HepG2 (cell line): ENCODE measurements around the gene ASCL3. TPM values are rescaled to one million over a fixed set of nuclear protein-coding genes. Genes with fewer than 3 reads are reported as not detected.

ENCODE experiments used
- ATAC-seq: fragments of 200-7000 bp; cut with Tn5 transposase; 3 replicates; pipeline ENCODE4 v1.9.1; 2020; ENCODE audit warnings: mild to moderate bottlenecking, moderate library complexity
- BruUV-seq: library from RNA; stranded (reverse); fragments of 400-500 nt; replicated peaks from 2 replicates; lab custom pipeline; 2021; lab: Mats Ljungman, UMichigan
- CTCF ChIA-PET: fragments of 300-600 bp; formaldehyde crosslinking; extraction: SDS; loops from one replicate; lab custom pipeline; 2021; ENCODE audit warnings: low total read pairs, inconsistent platforms, low intra/inter-chr PET ratio; lab: Yijun Ruan, JAX
- POLR2A ChIA-PET: fragments of 350-600 bp; sonication (Branson Sonifier 250); formaldehyde crosslinking; loops from one replicate; lab custom pipeline; 2020; ENCODE audit warnings: antibody characterized with exemption, inconsistent platforms; lab: Yijun Ruan, JAX
- DNase-seq: peaks from one replicate; pipeline ENCODE4 v3.0.0-alpha.2; 2015; ENCODE audit warnings: low spot score
- FAIRE-seq: peaks from 3 replicates; lab custom pipeline; 2011; peaks lifted over from hg19 to GRCh38; lab: Jason Lieb, UNC
- H2AFZ ChIP-seq: one replicate; pipeline ENCODE4 v1.6.1; 2011; ENCODE audit warnings: low read length, inconsistent platforms
- H3K27ac ChIP-seq: fragments of 300-600 bp; 3 replicates; pipeline ENCODE4 v1.8.0; 2011; ENCODE audit warnings: mixed run types, mild to moderate bottlenecking, mixed read lengths, low read length, inconsistent platforms; ENCODE audit not compliant: insufficient read depth; ENCODE audit errors: extremely low read length
- H3K27me3 ChIP-seq, 2 experiments: fragments of 200-600 bp in 1 of 2; 2 replicates in 1 of 2; 3 replicates in 1 of 2; pipeline versions ENCODE4 v1.6.0 to v1.8.0; 2011; ENCODE audit warnings: low read length in 2 of 2, mild to moderate bottlenecking in 2 of 2, moderate library complexity in 2 of 2, inconsistent platforms in 1 of 2; ENCODE audit not compliant: insufficient read depth in 2 of 2, control insufficient read depth in 1 of 2
- H3K36me3 ChIP-seq, 2 experiments: fragments of 200-600 bp in 1 of 2; replicated peaks in 1 of 2; 2 replicates in 1 of 2; 3 replicates in 1 of 2; pipeline versions ENCODE4 v1.5.1 to v1.8.0; 2011; ENCODE audit warnings: low read length in 2 of 2, inconsistent platforms in 1 of 2; ENCODE audit not compliant: insufficient read depth in 2 of 2, control insufficient read depth in 1 of 2
- H3K4me1 ChIP-seq: 2 replicates; pipeline ENCODE4 v1.5.1; 2012; ENCODE audit warnings: low read length, inconsistent platforms; ENCODE audit not compliant: insufficient read depth
- H3K4me2 ChIP-seq: 2 replicates; pipeline ENCODE4 v1.6.0; 2011; ENCODE audit warnings: low read depth, low read length, inconsistent platforms
- H3K4me3 ChIP-seq, 3 experiments: fragments of 200-600 bp in 1 of 3; sonication (generic), shearing (Covaris generic) in 1 of 3; replicated peaks in 1 of 3; 2 replicates each; pipeline ENCODE4 v1.5.1; 2011 to 2016; ENCODE audit warnings: low read length in 3 of 3, inconsistent platforms in 2 of 3, low read depth in 2 of 3, mild to moderate bottlenecking in 2 of 3, control low read depth in 1 of 3, mixed read lengths in 1 of 3; ENCODE audit not compliant: insufficient read depth in 1 of 3
- H3K79me2 ChIP-seq: one replicate; pipeline ENCODE4 v1.6.1; 2011; ENCODE audit warnings: low read length, inconsistent platforms; ENCODE audit not compliant: insufficient read depth
- H3K9ac ChIP-seq: 2 replicates; pipeline ENCODE4 v1.6.0; 2011; ENCODE audit warnings: mild to moderate bottlenecking, low read depth, low read length, inconsistent platforms; ENCODE audit not compliant: insufficient read depth
- H3K9me3 ChIP-seq: 2 replicates; pipeline ENCODE4 v1.5.1; 2012; ENCODE audit warnings: mild to moderate bottlenecking, low read length
- H4K20me1 ChIP-seq: 2 replicates; pipeline ENCODE4 v1.6.0; 2011; ENCODE audit warnings: inconsistent platforms, mild to moderate bottlenecking, low read length, moderate library complexity; ENCODE audit not compliant: insufficient read depth
- PCBP2 ChIP-seq: fragments of 200-400 bp; formaldehyde crosslinking; optimal IDR thresholded peaks from 2 replicates; pipeline ENCODE3; 2018; ENCODE audit warnings: low read length, low read depth; ENCODE audit not compliant: poor library complexity, severe bottlenecking
- RARG ChIP-seq: sonication (generic); formaldehyde crosslinking; IDR thresholded peaks from 2 replicates; pipeline ENCODE4 v1.4.0; 2020; ENCODE audit warnings: low read depth, mild to moderate bottlenecking, missing genetic modification reagents
- WGBS: methylation state at CpG from one replicate; pipeline ENCODE4 v1.1.6; 2017; ENCODE audit warnings: low lambda C conversion rate; 5-methylcytosine and 5-hydroxymethylcytosine counted together
- in situ Hi-C: cut with HindIII; loops from 2 replicates; pipeline ENCODE4 v1.10.0; 2017; ENCODE audit warnings: low pct_unique_long_range_greater_than_20kb; ENCODE audit not compliant: extremely low pct_ligation_motif_present
- intact Hi-C: fragments of 100-400 bp; cut with micrococcal nuclease; formaldehyde crosslinking; loops from one replicate; pipeline ENCODE4 v1.10.0; 2022; ENCODE audit not compliant: unreplicated experiment
- polyA plus RNA-seq, 8 experiments: library from polyadenylated mRNA; depleted of rRNA in 3 of 8; stranded (reverse) in 7 of 8; unstranded in 1 of 8; fragments of >200 nt; fragmentation: Illumina TruSeq in 4 of 8; extraction: Trizol in 4 of 8; gene quantifications; 2 replicates each; pipeline versions ENCODE4 v1.2.1 to v1.2.3, GENCODE V29; 2011 to 2016; ENCODE audit warnings: low read depth in 4 of 8, missing spikeins in 1 of 8, mixed read lengths in 1 of 8; ENCODE audit not compliant: insufficient read depth in 1 of 8
- total RNA-seq, 5 experiments: library from RNA; depleted of rRNA; stranded (reverse); fragments of >200 nt; fragmentation: Illumina TruSeq; extraction: Trizol; gene quantifications; 2 replicates each; pipeline ENCODE4 v1.2.3, GENCODE V29; 2016; ENCODE audit warnings: low read depth in 1 of 5
- TF ChIP-seq, protein P1 (sequence below), 2 experiments: IDR thresholded peaks; 2 replicates each; pipeline ENCODE4 v1.6.1; 2011 to 2012; ENCODE audit warnings: low read length in 2 of 2, borderline replicate concordance in 1 of 2, low read depth in 1 of 2, mild to moderate bottlenecking in 1 of 2, moderate library complexity in 1 of 2

ASCL3 gene
- total and polyA plus RNA-seq, 2 of the 13 experiments (the other 11 are each of a cell fraction or from before 2014, with no cell fraction given) = not detected

DNA sequence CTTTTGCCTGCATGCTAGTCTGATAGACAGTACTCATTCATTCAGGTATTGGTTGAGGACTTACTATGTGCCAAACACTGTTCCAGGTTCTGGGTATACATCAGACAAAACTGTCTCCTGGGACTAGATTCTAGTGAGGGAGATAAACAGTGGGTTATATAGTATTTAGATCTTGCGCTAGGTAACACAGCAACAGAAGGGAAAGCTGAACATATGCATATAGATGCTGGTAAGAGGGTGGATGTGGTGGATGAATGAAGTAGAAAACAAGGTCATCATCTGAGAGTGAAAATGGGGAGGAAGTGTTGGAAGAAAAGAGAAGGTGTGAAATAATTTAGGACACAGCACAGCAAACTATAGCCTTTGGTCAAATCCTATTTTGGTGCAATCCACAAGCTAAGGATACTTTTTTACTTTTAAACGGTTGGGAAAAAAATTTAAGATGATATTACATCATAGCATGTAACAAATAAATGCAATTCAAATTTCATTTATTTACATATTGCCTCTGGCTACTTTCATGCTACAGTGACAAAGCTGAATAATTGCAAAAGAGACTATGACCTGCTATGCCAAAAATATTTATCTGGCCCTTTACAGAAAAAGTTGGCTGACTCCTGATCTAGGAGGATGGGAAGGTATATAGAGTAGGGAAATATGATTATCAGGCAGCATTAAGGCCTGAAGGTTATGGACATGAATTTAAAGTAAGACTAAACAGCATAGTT is 28.5 kb upstream of the ASCL3 start (continued):
- TF ChIP-seq, protein P1, sequence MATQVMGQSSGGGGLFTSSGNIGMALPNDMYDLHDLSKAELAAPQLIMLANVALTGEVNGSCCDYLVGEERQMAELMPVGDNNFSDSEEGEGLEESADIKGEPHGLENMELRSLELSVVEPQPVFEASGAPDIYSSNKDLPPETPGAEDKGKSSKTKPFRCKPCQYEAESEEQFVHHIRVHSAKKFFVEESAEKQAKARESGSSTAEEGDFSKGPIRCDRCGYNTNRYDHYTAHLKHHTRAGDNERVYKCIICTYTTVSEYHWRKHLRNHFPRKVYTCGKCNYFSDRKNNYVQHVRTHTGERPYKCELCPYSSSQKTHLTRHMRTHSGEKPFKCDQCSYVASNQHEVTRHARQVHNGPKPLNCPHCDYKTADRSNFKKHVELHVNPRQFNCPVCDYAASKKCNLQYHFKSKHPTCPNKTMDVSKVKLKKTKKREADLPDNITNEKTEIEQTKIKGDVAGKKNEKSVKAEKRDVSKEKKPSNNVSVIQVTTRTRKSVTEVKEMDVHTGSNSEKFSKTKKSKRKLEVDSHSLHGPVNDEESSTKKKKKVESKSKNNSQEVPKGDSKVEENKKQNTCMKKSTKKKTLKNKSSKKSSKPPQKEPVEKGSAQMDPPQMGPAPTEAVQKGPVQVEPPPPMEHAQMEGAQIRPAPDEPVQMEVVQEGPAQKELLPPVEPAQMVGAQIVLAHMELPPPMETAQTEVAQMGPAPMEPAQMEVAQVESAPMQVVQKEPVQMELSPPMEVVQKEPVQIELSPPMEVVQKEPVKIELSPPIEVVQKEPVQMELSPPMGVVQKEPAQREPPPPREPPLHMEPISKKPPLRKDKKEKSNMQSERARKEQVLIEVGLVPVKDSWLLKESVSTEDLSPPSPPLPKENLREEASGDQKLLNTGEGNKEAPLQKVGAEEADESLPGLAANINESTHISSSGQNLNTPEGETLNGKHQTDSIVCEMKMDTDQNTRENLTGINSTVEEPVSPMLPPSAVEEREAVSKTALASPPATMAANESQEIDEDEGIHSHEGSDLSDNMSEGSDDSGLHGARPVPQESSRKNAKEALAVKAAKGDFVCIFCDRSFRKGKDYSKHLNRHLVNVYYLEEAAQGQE (IDR thresholded peaks at IDR 0.05; ENCODE audit: borderline replicate concordance in 1 of 2, low read depth in 1 of 2, low read length in 2 of 2) = no peak
- TF ChIP-seq RARG (no peak), PCBP2 (no peak)

DNA sequence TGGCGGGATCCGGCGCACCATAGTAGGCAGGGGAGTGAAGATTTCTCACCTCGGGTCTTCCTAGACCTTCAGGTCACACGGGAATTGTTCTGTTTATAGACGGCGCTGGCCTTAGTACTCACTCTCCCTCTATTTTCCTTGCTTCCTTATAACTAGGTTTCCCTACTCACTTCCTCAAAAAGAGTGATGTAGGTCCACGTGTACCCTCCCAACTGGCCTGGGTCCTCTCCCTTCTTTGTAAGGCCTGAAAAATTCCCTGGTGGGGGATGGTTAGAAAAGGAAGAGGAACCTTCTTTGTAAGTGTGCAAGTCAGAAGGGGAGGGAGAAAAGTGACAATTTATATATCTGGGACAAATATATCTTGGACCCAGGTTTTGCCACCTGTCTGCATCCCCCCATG is 24.4 kb upstream of the ASCL3 start:
- intact Hi-C loops (no loop called here), in situ Hi-C loops (loop anchor here (25.0 kb wide), 1 partner anchor 280 kb away; the partner anchor contains the start of genes RPL27A and TRIM66)
- no peaks in the 10 kb centered on the region for H3K9me3 ChIP-seq
- H3K36me3 ChIP-seq = no peaks in the 10 kb centered on the region
- POLR2A ChIA-PET = no interaction called here
- no peaks in the 10 kb centered on the region for H3K27me3 ChIP-seq
- no peak overlapping the region for H2AFZ ChIP-seq
- no peak overlapping the region for H3K4me2 ChIP-seq
- H4K20me1 ChIP-seq = no peaks in the 10 kb centered on the region
- no TSS peak for BruUV-seq
- H3K4me1 ChIP-seq = peaks cover 19% of the 10 kb centered on the region
- DNase-seq (no peak), ATAC-seq (no peak), FAIRE-seq (no peak)
- TF ChIP-seq PCBP2 = no peak
- WGBS = 97% methylated on average over 8 of the region's 8 CpGs
- H3K9ac ChIP-seq = no peak overlapping the region
- H3K27ac ChIP-seq = no peak overlapping the region
- H3K79me2 ChIP-seq = peaks cover 9% of the 10 kb centered on the region
- no peak overlapping the region for H3K4me3 ChIP-seq
- CTCF ChIA-PET = no interaction called here
